K562 (cell line): Measurements from ENCODE around the gene KRT85.

Source experiments
- ATF1 ChIP-seq, 2 experiments: fragments of 450-650 bp in 1 of 2; IDR thresholded peaks; 2 replicates each; pipeline ENCODE4 v1.6.1; 2016; ENCODE audit warnings: missing compliant biosample characterization in 1 of 2, missing genetic modification characterization in 1 of 2
- POLR2A ChIP-seq: fragments of 450-650 bp; conservative IDR thresholded peaks from 2 replicates; pipeline ENCODE4 v1.6.1; 2016
- TF ChIP-seq, protein P1 (sequence below): sonication (generic); formaldehyde crosslinking; IDR thresholded peaks from 2 replicates; pipeline ENCODE4 v1.8.0; 2022; ENCODE audit warnings: missing genetic modification reagents, mild to moderate bottlenecking, moderate library complexity, borderline replicate concordance
- TF ChIP-seq, protein P2 (sequence below), 3 experiments: IDR thresholded peaks in 2 of 3; conservative IDR thresholded peaks in 1 of 3; 2 replicates each; pipeline ENCODE4 v1.5.1; 2011 to 2012; ENCODE audit warnings: low read length in 3 of 3, mild to moderate bottlenecking in 3 of 3, control low read depth in 2 of 3, improper control_type of control experiment in 1 of 3, inconsistent platforms in 1 of 3, low read depth in 1 of 3, mixed read lengths in 1 of 3, moderate library complexity in 1 of 3; ENCODE audit not compliant: insufficient read depth in 2 of 3

DNA sequence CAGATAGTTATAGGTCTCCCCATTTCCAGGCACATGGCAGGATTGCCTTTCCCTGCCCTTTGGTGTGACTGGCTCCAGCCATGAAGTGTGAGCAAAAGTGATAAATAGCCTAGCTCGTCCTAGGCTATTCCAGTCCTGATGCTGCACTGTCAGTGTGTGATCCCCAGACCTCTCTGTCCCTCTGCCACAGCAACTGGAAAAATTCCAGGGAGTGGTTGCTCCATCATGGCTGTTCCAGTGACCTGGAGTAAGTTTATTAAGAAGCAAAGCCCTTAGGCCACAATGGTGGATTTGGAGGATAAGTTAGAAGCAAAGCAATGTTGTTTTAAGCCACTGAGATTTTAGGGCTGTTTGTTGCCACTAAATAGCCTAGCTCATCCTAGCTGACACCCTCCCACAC, 36.2 kb downstream of the KRT85 start:
- TF ChIP-seq, protein P1, sequence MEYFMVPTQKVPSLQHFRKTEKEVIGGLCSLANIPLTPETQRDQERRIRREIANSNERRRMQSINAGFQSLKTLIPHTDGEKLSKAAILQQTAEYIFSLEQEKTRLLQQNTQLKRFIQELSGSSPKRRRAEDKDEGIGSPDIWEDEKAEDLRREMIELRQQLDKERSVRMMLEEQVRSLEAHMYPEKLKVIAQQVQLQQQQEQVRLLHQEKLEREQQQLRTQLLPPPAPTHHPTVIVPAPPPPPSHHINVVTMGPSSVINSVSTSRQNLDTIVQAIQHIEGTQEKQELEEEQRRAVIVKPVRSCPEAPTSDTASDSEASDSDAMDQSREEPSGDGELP (CRISPR knock-in tag), result no peak
- TF ChIP-seq ATF1 (CRISPR knock-in tag; IDR thresholded peaks at IDR 0.05) (no peak), ATF1 (tag; IDR thresholded peaks at IDR 0.05) (no peak), POLR2A (no peak)
- TF ChIP-seq, protein P2, sequence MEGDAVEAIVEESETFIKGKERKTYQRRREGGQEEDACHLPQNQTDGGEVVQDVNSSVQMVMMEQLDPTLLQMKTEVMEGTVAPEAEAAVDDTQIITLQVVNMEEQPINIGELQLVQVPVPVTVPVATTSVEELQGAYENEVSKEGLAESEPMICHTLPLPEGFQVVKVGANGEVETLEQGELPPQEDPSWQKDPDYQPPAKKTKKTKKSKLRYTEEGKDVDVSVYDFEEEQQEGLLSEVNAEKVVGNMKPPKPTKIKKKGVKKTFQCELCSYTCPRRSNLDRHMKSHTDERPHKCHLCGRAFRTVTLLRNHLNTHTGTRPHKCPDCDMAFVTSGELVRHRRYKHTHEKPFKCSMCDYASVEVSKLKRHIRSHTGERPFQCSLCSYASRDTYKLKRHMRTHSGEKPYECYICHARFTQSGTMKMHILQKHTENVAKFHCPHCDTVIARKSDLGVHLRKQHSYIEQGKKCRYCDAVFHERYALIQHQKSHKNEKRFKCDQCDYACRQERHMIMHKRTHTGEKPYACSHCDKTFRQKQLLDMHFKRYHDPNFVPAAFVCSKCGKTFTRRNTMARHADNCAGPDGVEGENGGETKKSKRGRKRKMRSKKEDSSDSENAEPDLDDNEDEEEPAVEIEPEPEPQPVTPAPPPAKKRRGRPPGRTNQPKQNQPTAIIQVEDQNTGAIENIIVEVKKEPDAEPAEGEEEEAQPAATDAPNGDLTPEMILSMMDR (IDR thresholded peaks at IDR 0.05 in 2 of 3, conservative IDR thresholded peaks at IDR 0.05 in 1 of 3; ENCODE audit: insufficient read depth in 2 of 3, low read depth in 1 of 3, low read length in 3 of 3), result no peak
